Upper lobe of right lung (tissue), 1 donor: Measurements from ENCODE around the gene BPTF. TPM values are rescaled to one million over a fixed set of nuclear protein-coding genes. Genes with fewer than 3 reads are reported as not detected.
"Not testable (repeated sequence)": the region's sequence is repeated elsewhere in the genome, so short reads cannot be mapped to it uniquely, and the experiment has no call there.

ENCODE experiments used
- ATAC-seq: fragments of 200-7000 bp; cut with Tn5 transposase; one replicate; pipeline ENCODE4 v1.9.1; 2020; ENCODE audit warnings: mild to moderate bottlenecking, moderate library complexity
- DNase-seq: peaks from one replicate; pipeline ENCODE4 v3.0.0-alpha.2; 2020
- H3K27ac ChIP-seq: fragments of 200-600 bp; one replicate; pipeline ENCODE4 v1.8.0; 2022
- H3K27me3 ChIP-seq: fragments of 200-600 bp; one replicate; pipeline ENCODE4 v1.8.0; 2022; ENCODE audit warnings: mild to moderate bottlenecking
- H3K36me3 ChIP-seq: fragments of 200-600 bp; one replicate; pipeline ENCODE4 v1.8.0; 2022
- H3K4me1 ChIP-seq: fragments of 200-600 bp; one replicate; pipeline ENCODE4 v1.8.0; 2022
- H3K4me3 ChIP-seq: fragments of 200-600 bp; one replicate; pipeline ENCODE4 v1.8.0; 2022; ENCODE audit warnings: mild to moderate bottlenecking
- H3K9me3 ChIP-seq: fragments of 200-600 bp; one replicate; pipeline ENCODE4 v1.8.0; 2022
- intact Hi-C: fragments of 100-400 bp; cut with DNase I; formaldehyde crosslinking; loops from one replicate; pipeline ENCODE4 v1.11.0; 2022
- total RNA-seq: library from RNA; stranded (reverse); fragmentation: NEBNext Ultra II Directional; extraction: Animal tissue kit (Norgen Biotek cat#: 25700); gene quantifications from one replicate; pipeline ENCODE4 v1.2.1, GENCODE V29; 2021
- TF ChIP-seq, protein P1 (sequence below): fragments of 200-600 bp; IDR thresholded peaks from one replicate; pipeline ENCODE4 v1.8.0; 2022; ENCODE audit warnings: antibody characterized with exemption
- donor health status: DM: no; HTN: yes; CAD: no; lungs with severe emphysema.

Gene BPTF
- total RNA-seq, 1 donor from 2014 or later = 91.8 TPM

- no peak overlapping the region for H3K27ac ChIP-seq
- ATAC-seq (no peak), DNase-seq (no peak)
- TF ChIP-seq, protein P1, sequence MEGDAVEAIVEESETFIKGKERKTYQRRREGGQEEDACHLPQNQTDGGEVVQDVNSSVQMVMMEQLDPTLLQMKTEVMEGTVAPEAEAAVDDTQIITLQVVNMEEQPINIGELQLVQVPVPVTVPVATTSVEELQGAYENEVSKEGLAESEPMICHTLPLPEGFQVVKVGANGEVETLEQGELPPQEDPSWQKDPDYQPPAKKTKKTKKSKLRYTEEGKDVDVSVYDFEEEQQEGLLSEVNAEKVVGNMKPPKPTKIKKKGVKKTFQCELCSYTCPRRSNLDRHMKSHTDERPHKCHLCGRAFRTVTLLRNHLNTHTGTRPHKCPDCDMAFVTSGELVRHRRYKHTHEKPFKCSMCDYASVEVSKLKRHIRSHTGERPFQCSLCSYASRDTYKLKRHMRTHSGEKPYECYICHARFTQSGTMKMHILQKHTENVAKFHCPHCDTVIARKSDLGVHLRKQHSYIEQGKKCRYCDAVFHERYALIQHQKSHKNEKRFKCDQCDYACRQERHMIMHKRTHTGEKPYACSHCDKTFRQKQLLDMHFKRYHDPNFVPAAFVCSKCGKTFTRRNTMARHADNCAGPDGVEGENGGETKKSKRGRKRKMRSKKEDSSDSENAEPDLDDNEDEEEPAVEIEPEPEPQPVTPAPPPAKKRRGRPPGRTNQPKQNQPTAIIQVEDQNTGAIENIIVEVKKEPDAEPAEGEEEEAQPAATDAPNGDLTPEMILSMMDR = no peak
- H3K4me1 ChIP-seq = no peaks in the 10 kb centered on the region
- H3K27me3 ChIP-seq = no peaks in the 10 kb centered on the region
- H3K36me3 ChIP-seq = peaks cover 94% of the 10 kb centered on the region
- intact Hi-C loops = no loop called here
- no peaks in the 10 kb centered on the region for H3K9me3 ChIP-seq
- H3K4me3 ChIP-seq = no peak overlapping the region
Measured at GRCh38 chr17:67944035-67944434, 118.7 kb downstream of the BPTF start.

GRCh38 chr17:67946513-67946912, 121.2 kb downstream of the BPTF start:
- no peak for ATAC-seq
- Histone ChIP-seq H3K4me3 (no peak overlapping the region), H3K27me3 (no peaks in the 10 kb centered on the region), H3K4me1 (no peaks in the 10 kb centered on the region), H3K9me3 (no peaks in the 10 kb centered on the region), H3K36me3 (peaks cover 99% of the 10 kb centered on the region), H3K27ac (no peak overlapping the region)
- no peak for DNase-seq
- TF ChIP-seq, protein P1 = no peak
- intact Hi-C loops = no loop called here

GRCh38 chr17:67947325-67947813, 122.1 kb downstream of the BPTF start:
- TF ChIP-seq, protein P1 = no peak
- ATAC-seq = no peak

DNA sequence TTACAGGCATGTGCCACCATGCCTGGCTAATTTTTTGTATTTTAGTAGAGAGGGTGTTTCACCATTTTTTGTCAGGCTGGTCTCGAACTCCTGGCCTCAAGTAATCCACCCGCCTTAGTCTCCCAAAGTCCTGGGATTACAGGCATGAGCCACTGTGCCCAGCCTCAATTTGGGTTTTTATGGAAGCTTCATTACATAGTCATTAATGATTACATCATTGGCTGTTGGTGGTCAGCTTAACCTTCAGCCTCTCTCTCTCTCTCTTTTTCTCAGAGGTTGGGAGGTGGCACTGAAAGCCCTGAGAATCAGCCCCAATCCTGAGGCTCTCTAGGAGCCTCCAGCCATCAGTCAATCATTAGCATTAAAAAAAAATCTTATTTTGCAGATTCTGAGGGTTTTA, 125.6 kb downstream of the BPTF start:
- Histone ChIP-seq H3K4me3 (no peak overlapping the region), H3K27me3 (no peaks in the 10 kb centered on the region), H3K9me3 (no peaks in the 10 kb centered on the region), H3K36me3 (peaks cover 88% of the 10 kb centered on the region), H3K4me1 (no peaks in the 10 kb centered on the region), H3K27ac (no peak overlapping the region)
- TF ChIP-seq, protein P1 = no peak
- intact Hi-C loops = no loop called here
- ATAC-seq = no peak
- no peak for DNase-seq

More at GRCh38 chr17:67947325-67947813, 122.1 kb downstream of the BPTF start:
- Histone ChIP-seq H3K27me3 (no peaks in the 10 kb centered on the region), H3K27ac (no peak overlapping the region), H3K4me3 (no peak overlapping the region), H3K36me3 (peaks cover 99% of the 10 kb centered on the region), H3K4me1 (no peaks in the 10 kb centered on the region), H3K9me3 (no peaks in the 10 kb centered on the region)
- DNase-seq = no peak
- intact Hi-C loops = no loop called here

DNA sequence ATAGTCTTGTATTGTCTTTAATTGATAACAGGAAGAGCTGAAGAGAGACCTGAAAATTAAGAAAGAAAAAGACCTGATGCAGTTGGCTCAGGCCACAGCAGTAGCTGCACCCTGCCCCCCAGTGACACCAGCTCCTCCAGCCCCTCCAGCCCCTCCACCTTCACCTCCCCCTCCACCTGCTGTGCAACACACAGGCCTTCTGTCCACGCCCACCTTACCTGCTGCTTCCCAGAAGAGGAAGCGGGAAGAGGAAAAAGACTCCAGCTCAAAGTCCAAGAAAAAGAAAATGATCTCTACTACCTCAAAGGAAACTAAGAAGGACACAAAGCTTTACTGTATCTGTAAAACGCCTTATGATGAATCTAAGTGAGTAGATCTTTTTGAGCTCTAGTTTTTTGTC, 134.2 kb downstream of the BPTF start:
- TF ChIP-seq, protein P1 = no peak
- Histone ChIP-seq H3K27me3 (no peaks in the 10 kb centered on the region), H3K4me3 (no peak overlapping the region), H3K4me1 (no peaks in the 10 kb centered on the region), H3K27ac (no peak overlapping the region), H3K9me3 (no peaks in the 10 kb centered on the region), H3K36me3 (peaks cover 60% of the 10 kb centered on the region)
- ATAC-seq (no peak), DNase-seq (no peak)
- intact Hi-C loops = no loop called here

DNA sequence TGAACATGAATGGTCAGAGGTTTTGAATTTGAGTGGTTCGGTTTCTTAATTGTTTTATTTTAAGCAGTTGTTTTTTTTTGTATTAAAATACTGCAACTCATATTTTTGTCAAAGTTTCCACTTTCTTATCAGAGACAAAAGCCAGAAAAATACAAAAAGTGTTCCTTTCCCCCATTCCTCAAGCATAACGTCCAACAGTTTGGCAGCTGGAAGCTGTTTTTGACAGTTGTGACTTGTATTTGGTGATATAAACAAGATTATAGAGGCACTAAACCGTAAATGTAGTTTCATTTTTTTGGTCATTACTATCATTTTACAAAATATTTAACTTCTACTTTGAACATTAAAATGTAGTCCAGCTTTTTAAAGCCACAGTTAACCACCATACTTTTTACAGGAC, 135.0 kb downstream of the BPTF start:
- intact Hi-C loops, H3K4me3 ChIP-seq, DNase-seq, H3K27me3 ChIP-seq, H3K27ac ChIP-seq, H3K4me1 ChIP-seq, H3K9me3 ChIP-seq, ATAC-seq: not testable (repeated sequence)
- peaks cover 62% of the 10 kb centered on the region for H3K36me3 ChIP-seq

DNA sequence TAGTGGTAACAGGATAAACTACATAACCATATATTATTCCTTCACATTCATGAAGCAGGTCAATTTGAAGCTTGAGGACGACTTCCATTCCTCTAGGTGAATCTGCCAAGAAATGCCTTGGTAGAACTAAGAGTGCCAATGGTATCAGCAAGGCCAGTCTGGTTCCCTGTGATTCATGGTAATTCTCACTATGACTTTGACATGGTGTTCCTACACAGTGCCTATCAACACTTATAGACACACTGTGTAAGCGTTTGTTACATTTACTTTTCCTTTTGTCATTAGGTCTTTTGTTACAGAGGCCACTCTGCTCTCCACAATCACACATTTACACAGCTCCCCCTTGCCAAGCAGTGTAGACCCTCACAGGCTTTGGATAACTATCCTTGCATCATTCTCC, 136.9 kb downstream of the BPTF start:
- DNase-seq, ATAC-seq, H3K4me1 ChIP-seq, intact Hi-C loops, H3K27me3 ChIP-seq, H3K4me3 ChIP-seq, H3K9me3 ChIP-seq, H3K27ac ChIP-seq: not testable (repeated sequence)
- peaks cover 68% of the 10 kb centered on the region for H3K36me3 ChIP-seq
